Endothelial cell of umbilical vein (primary cell): Measurements from ENCODE around the gene GUCY1A1.

Experiments
- POLR2AphosphoS5 ChIP-seq: IDR thresholded peaks from 2 replicates; pipeline ENCODE4 v1.6.1; 2012; ENCODE audit warnings: low read depth, mild to moderate bottlenecking, control low read depth, low read length, moderate library complexity; ENCODE audit not compliant: insufficient read depth
- TF ChIP-seq, protein P1 (sequence below), 2 donors: IDR thresholded peaks; 1 replicate in 1 of 2; 2 replicates in 1 of 2; pipeline ENCODE4 v1.5.1; 2011; ENCODE audit warnings: low read length in 2 of 2, mild to moderate bottlenecking in 2 of 2, moderate library complexity in 2 of 2, control low read depth in 1 of 2, inconsistent platforms in 1 of 2, low read depth in 1 of 2; ENCODE audit not compliant: insufficient read depth in 1 of 2; ENCODE audit errors: extremely low read depth in 1 of 2

GRCh38 chr4:155673453-155673979 is 6.9 kb downstream of the GUCY1A1 start:
- TF ChIP-seq, protein P1, sequence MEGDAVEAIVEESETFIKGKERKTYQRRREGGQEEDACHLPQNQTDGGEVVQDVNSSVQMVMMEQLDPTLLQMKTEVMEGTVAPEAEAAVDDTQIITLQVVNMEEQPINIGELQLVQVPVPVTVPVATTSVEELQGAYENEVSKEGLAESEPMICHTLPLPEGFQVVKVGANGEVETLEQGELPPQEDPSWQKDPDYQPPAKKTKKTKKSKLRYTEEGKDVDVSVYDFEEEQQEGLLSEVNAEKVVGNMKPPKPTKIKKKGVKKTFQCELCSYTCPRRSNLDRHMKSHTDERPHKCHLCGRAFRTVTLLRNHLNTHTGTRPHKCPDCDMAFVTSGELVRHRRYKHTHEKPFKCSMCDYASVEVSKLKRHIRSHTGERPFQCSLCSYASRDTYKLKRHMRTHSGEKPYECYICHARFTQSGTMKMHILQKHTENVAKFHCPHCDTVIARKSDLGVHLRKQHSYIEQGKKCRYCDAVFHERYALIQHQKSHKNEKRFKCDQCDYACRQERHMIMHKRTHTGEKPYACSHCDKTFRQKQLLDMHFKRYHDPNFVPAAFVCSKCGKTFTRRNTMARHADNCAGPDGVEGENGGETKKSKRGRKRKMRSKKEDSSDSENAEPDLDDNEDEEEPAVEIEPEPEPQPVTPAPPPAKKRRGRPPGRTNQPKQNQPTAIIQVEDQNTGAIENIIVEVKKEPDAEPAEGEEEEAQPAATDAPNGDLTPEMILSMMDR (IDR thresholded peaks at IDR 0.05; ENCODE audit: extremely low read depth in 1 of 2, insufficient read depth in 1 of 2, low read depth in 1 of 2, low read length in 2 of 2): no peak
- no peak for TF ChIP-seq POLR2AphosphoS5
